Panc1 (cell line): ENCODE results near the gene USP30. TPM values are rescaled to one million over a fixed set of nuclear protein-coding genes. Genes with fewer than 3 reads are reported as not detected.

Source experiments
- ATAC-seq: fragments of 200-7000 bp; cut with Tn5 transposase; 2 replicates; pipeline ENCODE4 v1.9.1; 2020; ENCODE audit warnings: mild to moderate bottlenecking, moderate library complexity
- BruUV-seq: library from RNA; stranded (reverse); fragments of 400-500 nt; replicated peaks from 2 replicates; lab custom pipeline; 2021; lab: Mats Ljungman, UMichigan
- CTCF ChIA-PET: fragments of 300-600 bp; sonication (Branson Sonifier 250); formaldehyde crosslinking; loops from one replicate; lab custom pipeline; 2022; ENCODE audit warnings: antibody characterized with exemption; lab: Charles Lee
- POLR2A ChIA-PET: fragments of 300-600 bp; sonication (Branson Sonifier 250); formaldehyde crosslinking; loops from one replicate; lab custom pipeline; 2022; ENCODE audit warnings: antibody characterized with exemption; lab: Charles Lee
- DNase-seq: peaks from one replicate; pipeline ENCODE4 v3.0.0-alpha.2; 2010; ENCODE audit warnings: low read depth, low spot score
- H3K27ac ChIP-seq: 2 replicates; pipeline ENCODE4 v1.5.1; 2011; ENCODE audit warnings: mild to moderate bottlenecking, low read length, inconsistent platforms
- H3K27me3 ChIP-seq: fragments of 200-500 bp; sonication (Bioruptor generic); 2 replicates; pipeline ENCODE4 v1.6.0; 2014; ENCODE audit warnings: low read length, inconsistent platforms; ENCODE audit not compliant: control insufficient read depth, insufficient read depth
- H3K36me3 ChIP-seq: fragments of 200-500 bp; sonication (Bioruptor generic); 2 replicates; pipeline ENCODE4 v1.5.1; 2014; ENCODE audit warnings: inconsistent platforms, mild to moderate bottlenecking, low read length, moderate library complexity; ENCODE audit not compliant: control insufficient read depth, insufficient read depth
- H3K4me1 ChIP-seq: 2 replicates; pipeline ENCODE4 v1.5.1; 2011; ENCODE audit warnings: inconsistent platforms, mild to moderate bottlenecking, low read length, moderate library complexity; ENCODE audit not compliant: control insufficient read depth, insufficient read depth
- H3K4me3 ChIP-seq, 2 experiments: 2 replicates each; pipeline ENCODE4 v1.5.1; 2011 to 2012; ENCODE audit warnings: low read depth in 2 of 2, low read length in 2 of 2, mild to moderate bottlenecking in 2 of 2, inconsistent platforms in 1 of 2, moderate library complexity in 1 of 2
- H3K9me3 ChIP-seq: fragments of 200-500 bp; sonication (Bioruptor generic); 2 replicates; pipeline ENCODE4 v1.5.1; 2014; ENCODE audit warnings: low read depth, mild to moderate bottlenecking, inconsistent platforms, low read length, moderate library complexity; ENCODE audit not compliant: control insufficient read depth, insufficient read depth
- POLR2AphosphoS5 ChIP-seq: IDR thresholded peaks from 2 replicates; pipeline ENCODE4 v1.6.1; 2012; ENCODE audit warnings: mild to moderate bottlenecking, low read depth, low read length, moderate library complexity
- SIN3A ChIP-seq: IDR thresholded peaks from 2 replicates; pipeline ENCODE4 v1.6.1; 2012; ENCODE audit warnings: low read depth, mild to moderate bottlenecking, low read length, moderate library complexity, borderline replicate concordance; ENCODE audit not compliant: insufficient read depth
- TCF7L2 ChIP-seq: IDR thresholded peaks from 2 replicates; pipeline ENCODE4 v1.6.1; 2011; ENCODE audit warnings: mild to moderate bottlenecking, low read depth, low read length, inconsistent platforms
- in situ Hi-C: cut with HindIII; loops from 2 replicates; pipeline ENCODE4 v1.10.0; 2016; ENCODE audit warnings: low sequenced_read_pairs, low pct_unique_long_range_greater_than_20kb
- intact Hi-C: fragments of 100-400 bp; cut with micrococcal nuclease; formaldehyde crosslinking; loops from one replicate; pipeline ENCODE4 v1.10.0; 2022; ENCODE audit not compliant: unreplicated experiment
- total RNA-seq: library from RNA; stranded (reverse); gene quantifications from one replicate; pipeline ENCODE4 v1.2.1, GENCODE V29; 2021; ENCODE audit not compliant: unreplicated experiment
- TF ChIP-seq, protein P1 (sequence below), 2 experiments: IDR thresholded peaks; 2 replicates each; pipeline ENCODE4 v1.6.1; 2011 to 2012; ENCODE audit warnings: low read depth in 2 of 2, control low read depth in 1 of 2, low read length in 1 of 2, mild to moderate bottlenecking in 1 of 2, moderate library complexity in 1 of 2; ENCODE audit not compliant: insufficient read depth in 1 of 2
- TF ChIP-seq, protein P2 (sequence below): fragments of 450-650 bp; IDR thresholded peaks from 2 replicates; pipeline ENCODE4 v1.5.1; 2017; ENCODE audit warnings: mild to moderate bottlenecking

USP30 gene
- total RNA-seq, 1 experiment from 2014 or later = 5.7 TPM

DNA sequence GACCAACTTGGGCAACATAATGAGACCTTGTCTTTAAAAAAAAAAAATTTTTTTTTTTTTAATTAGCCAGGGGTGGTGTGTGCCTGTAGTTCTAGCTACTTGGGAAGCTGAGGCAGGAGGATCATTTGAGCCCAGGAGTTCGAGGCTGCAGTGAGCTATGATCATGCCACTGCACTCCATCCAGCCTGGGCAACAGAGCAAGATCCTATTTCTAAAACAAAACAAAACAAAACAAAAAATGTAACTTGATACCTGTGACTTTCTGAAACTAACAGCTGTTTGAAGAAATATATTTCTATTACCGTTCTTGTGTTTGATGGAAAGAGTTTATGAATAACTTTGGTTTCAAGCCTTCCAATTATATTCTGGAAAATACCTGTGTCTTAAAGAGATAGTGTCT, 62.3 kb downstream of the USP30 start:
- Histone ChIP-seq H3K27ac (no peak overlapping the region), H3K9me3 (no peaks in the 10 kb centered on the region), H3K36me3 (no peaks in the 10 kb centered on the region), H3K27me3 (no peaks in the 10 kb centered on the region), H3K4me1 (peaks cover 18% of the 10 kb centered on the region), H3K4me3 (no peak overlapping the region)
- in situ Hi-C loops (no loop called here), intact Hi-C loops (loop anchor here (5.0 to 10.0 kb wide), 2 partner anchors 140 to 273 kb away; no protein-coding TSS in a partner anchor)
- ChIA-PET CTCF (interaction anchor here (0.7 kb wide), 1 partner anchor 141 kb away, joined by 3 read pairs; no protein-coding TSS in a partner anchor), POLR2A (no interaction called here)
- TF ChIP-seq, protein P1, sequence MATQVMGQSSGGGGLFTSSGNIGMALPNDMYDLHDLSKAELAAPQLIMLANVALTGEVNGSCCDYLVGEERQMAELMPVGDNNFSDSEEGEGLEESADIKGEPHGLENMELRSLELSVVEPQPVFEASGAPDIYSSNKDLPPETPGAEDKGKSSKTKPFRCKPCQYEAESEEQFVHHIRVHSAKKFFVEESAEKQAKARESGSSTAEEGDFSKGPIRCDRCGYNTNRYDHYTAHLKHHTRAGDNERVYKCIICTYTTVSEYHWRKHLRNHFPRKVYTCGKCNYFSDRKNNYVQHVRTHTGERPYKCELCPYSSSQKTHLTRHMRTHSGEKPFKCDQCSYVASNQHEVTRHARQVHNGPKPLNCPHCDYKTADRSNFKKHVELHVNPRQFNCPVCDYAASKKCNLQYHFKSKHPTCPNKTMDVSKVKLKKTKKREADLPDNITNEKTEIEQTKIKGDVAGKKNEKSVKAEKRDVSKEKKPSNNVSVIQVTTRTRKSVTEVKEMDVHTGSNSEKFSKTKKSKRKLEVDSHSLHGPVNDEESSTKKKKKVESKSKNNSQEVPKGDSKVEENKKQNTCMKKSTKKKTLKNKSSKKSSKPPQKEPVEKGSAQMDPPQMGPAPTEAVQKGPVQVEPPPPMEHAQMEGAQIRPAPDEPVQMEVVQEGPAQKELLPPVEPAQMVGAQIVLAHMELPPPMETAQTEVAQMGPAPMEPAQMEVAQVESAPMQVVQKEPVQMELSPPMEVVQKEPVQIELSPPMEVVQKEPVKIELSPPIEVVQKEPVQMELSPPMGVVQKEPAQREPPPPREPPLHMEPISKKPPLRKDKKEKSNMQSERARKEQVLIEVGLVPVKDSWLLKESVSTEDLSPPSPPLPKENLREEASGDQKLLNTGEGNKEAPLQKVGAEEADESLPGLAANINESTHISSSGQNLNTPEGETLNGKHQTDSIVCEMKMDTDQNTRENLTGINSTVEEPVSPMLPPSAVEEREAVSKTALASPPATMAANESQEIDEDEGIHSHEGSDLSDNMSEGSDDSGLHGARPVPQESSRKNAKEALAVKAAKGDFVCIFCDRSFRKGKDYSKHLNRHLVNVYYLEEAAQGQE (IDR thresholded peaks at IDR 0.05; ENCODE audit: insufficient read depth in 1 of 2, low read depth in 2 of 2, low read length in 1 of 2) = no peak
- no peak for TF ChIP-seq TCF7L2
- TF ChIP-seq SIN3A = no peak
- TF ChIP-seq POLR2AphosphoS5 = no peak
- TF ChIP-seq, protein P2, sequence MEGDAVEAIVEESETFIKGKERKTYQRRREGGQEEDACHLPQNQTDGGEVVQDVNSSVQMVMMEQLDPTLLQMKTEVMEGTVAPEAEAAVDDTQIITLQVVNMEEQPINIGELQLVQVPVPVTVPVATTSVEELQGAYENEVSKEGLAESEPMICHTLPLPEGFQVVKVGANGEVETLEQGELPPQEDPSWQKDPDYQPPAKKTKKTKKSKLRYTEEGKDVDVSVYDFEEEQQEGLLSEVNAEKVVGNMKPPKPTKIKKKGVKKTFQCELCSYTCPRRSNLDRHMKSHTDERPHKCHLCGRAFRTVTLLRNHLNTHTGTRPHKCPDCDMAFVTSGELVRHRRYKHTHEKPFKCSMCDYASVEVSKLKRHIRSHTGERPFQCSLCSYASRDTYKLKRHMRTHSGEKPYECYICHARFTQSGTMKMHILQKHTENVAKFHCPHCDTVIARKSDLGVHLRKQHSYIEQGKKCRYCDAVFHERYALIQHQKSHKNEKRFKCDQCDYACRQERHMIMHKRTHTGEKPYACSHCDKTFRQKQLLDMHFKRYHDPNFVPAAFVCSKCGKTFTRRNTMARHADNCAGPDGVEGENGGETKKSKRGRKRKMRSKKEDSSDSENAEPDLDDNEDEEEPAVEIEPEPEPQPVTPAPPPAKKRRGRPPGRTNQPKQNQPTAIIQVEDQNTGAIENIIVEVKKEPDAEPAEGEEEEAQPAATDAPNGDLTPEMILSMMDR = no peak
- DNase-seq (no peak), ATAC-seq (no peak)
- no TSS peak for BruUV-seq

DNA sequence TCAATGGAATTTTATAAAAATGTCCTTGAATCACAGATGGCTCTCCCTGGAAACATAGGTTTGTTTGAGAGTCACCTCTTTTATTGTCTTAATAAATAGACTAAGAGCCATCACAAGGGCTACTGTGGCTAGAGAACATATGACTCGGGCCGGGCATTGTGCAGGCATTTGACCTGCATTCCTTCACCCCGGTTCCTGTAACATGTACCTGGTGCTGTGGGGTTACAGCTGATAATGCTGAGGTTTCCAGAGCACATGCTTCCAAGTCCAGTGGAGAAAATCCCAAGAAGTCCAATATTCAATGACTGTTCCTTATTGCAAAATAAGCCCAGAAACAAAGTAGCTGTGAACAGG, 63.0 kb downstream of the USP30 start:
- TF ChIP-seq SIN3A (no peak), POLR2AphosphoS5 (no peak), TCF7L2 (no peak)
- TF ChIP-seq, protein P2 = no peak
- TF ChIP-seq, protein P1 (IDR thresholded peaks at IDR 0.05; ENCODE audit: insufficient read depth in 1 of 2, low read depth in 2 of 2, low read length in 1 of 2) = no peak
- Histone ChIP-seq H3K4me1 (peaks cover 14% of the 10 kb centered on the region), H3K27ac (no peak overlapping the region), H3K27me3 (no peaks in the 10 kb centered on the region), H3K4me3 (no peak overlapping the region), H3K9me3 (no peaks in the 10 kb centered on the region), H3K36me3 (no peaks in the 10 kb centered on the region)
- DNase-seq (no peak), ATAC-seq (no peak)
- ChIA-PET POLR2A (no interaction called here), CTCF (no interaction called here)
- no TSS peak for BruUV-seq
- in situ Hi-C loops (no loop called here), intact Hi-C loops (loop anchor here (10.0 kb wide), 1 partner anchor 139 kb away; no protein-coding TSS in a partner anchor)
